Measurements from ENCODE around the gene FAM180A. TPM values are rescaled to one million over a fixed set of nuclear protein-coding genes. Genes with fewer than 3 reads are reported as not detected.

The FAM180A gene
- total RNA-seq, 4 donors from 2014 or later = 0.83 to 9.4 (median 1.7) TPM

DNA sequence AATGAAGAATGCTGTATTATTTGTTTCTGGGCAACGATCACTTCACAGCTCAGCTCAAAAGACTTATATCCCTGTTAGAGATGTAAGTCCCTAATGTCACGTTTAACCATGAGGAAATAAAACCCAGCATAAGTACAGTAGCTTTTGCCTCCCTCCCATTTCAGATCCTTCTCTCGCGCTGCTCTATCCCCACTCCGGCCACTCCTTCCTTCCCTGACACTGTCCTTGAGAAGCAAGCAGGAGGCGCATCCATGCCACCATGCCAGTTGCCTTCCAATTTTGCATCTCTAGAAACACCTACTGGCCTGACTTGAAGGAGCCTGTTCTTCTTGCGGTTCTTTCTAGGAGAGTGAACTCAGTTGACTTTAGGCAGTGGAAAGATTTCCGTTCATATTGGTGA lies 1.2 kb downstream of the FAM180A start:
- WGBS = 94% methylated on average over 8 of the region's 8 CpGs
- intact Hi-C loops (cut with DNase I) = no loop called here
- H3K27me3 ChIP-seq = no peaks in the 10 kb centered on the region
- DNase-seq (ENCODE audit: extremely low spot score) = no peak
- H3K36me3 ChIP-seq = no peaks in the 10 kb centered on the region
- peak overlapping the region in 1 of 4 donors; percentile 58 for H3K27ac ChIP-seq (replicated peaks in 1 of 4)
- H3K4me1 ChIP-seq = peaks cover 8 to 25% (median 16%) of the 10 kb centered on the region in 4 donors
- no peaks in the 10 kb centered on the region for H3K9me3 ChIP-seq
- no peak for TF ChIP-seq POLR2AphosphoS5 (IDR thresholded peaks at IDR 0.05)
- TF ChIP-seq, protein P1, sequence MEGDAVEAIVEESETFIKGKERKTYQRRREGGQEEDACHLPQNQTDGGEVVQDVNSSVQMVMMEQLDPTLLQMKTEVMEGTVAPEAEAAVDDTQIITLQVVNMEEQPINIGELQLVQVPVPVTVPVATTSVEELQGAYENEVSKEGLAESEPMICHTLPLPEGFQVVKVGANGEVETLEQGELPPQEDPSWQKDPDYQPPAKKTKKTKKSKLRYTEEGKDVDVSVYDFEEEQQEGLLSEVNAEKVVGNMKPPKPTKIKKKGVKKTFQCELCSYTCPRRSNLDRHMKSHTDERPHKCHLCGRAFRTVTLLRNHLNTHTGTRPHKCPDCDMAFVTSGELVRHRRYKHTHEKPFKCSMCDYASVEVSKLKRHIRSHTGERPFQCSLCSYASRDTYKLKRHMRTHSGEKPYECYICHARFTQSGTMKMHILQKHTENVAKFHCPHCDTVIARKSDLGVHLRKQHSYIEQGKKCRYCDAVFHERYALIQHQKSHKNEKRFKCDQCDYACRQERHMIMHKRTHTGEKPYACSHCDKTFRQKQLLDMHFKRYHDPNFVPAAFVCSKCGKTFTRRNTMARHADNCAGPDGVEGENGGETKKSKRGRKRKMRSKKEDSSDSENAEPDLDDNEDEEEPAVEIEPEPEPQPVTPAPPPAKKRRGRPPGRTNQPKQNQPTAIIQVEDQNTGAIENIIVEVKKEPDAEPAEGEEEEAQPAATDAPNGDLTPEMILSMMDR (IDR thresholded peaks at IDR 0.05) = no peak
- TF ChIP-seq EP300 (IDR thresholded peaks at IDR 0.05) = no peak
- TF ChIP-seq POLR2A (IDR thresholded peaks at IDR 0.05; ENCODE audit: low read depth) = no peak
- peak overlapping the region in 1 of 4 donors; percentile 30 for H3K4me3 ChIP-seq

GRCh38 chr7:135745703-135746312 lies 2.8 kb downstream of the FAM180A start:
- TF ChIP-seq POLR2A (IDR thresholded peaks at IDR 0.05; ENCODE audit: low read depth) (no peak), POLR2AphosphoS5 (IDR thresholded peaks at IDR 0.05) (peak in 1 of 2 donors; percentile 25)
- no peaks in the 10 kb centered on the region for H3K27me3 ChIP-seq
- intact Hi-C loops (cut with DNase I) = no loop called here
- no peak overlapping the region for H3K4me3 ChIP-seq
- no peak for DNase-seq (ENCODE audit: extremely low spot score)
- H3K9me3 ChIP-seq = no peaks in the 10 kb centered on the region
- H3K36me3 ChIP-seq = no peaks in the 10 kb centered on the region
- H3K4me1 ChIP-seq = peaks cover 8 to 25% (median 17%) of the 10 kb centered on the region in 4 donors
- WGBS = 69% methylated on average over 9 of the region's 9 CpGs
- peak overlapping the region in 3 of 4 donors; percentile 31 to 47 (median 42) for H3K27ac ChIP-seq (replicated peaks in 1 of 4)

DNA sequence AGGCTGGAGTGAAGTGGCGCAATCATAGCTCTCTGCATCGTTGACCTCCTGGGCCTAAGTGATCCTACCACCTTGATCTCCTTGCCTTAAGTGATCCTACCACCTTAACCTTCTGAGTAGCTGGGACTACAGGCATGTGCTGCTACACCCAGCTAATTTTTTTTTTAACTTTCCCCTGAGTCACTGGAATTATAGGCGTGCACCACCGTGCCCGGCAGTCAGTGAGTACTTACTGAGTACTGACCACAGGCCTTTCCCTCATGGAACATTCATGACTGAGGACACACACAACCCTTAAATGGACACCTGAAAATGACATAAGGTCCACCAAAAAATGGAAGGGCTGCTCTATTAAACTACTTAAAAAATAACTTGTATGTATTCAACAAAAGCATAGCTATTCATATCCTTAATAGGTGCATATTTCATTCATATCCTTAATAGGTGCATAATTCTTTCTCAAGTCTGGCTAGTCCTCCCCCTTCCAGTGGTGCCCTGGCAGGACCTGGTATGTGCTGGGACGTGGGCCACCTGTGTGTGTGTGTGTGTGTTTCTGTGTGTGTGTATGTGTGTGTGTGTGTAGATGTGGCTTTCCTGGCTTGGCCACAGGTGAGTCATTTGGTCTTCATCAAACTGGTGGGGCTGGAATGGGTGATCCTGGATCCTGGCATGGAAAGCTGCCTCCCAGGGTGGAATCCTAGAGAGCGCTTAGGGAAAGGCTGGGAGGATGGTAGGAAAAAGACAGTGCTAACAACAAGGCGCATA lies 3.5 kb downstream of the FAM180A start:
- Histone ChIP-seq H3K4me3 (no peak overlapping the region), H3K27me3 (no peaks in the 10 kb centered on the region), H3K9me3 (no peaks in the 10 kb centered on the region), H3K4me1 (peaks cover 8 to 25% (median 19%) of the 10 kb centered on the region in 4 donors), H3K36me3 (no peaks in the 10 kb centered on the region), H3K27ac (replicated peaks in 1 of 4) (peak overlapping the region; percentile 31 to 52 (median 44))
- TF ChIP-seq, protein P1 (IDR thresholded peaks at IDR 0.05) = no peak
- TF ChIP-seq POLR2A (IDR thresholded peaks at IDR 0.05; ENCODE audit: low read depth) (no peak), EP300 (IDR thresholded peaks at IDR 0.05) (no peak), POLR2AphosphoS5 (IDR thresholded peaks at IDR 0.05) (no peak)
- WGBS = 86% methylated on average over 8 of the region's 8 CpGs
- intact Hi-C loops (cut with DNase I) = no loop called here
- DNase-seq (ENCODE audit: extremely low spot score) = no peak

DNA sequence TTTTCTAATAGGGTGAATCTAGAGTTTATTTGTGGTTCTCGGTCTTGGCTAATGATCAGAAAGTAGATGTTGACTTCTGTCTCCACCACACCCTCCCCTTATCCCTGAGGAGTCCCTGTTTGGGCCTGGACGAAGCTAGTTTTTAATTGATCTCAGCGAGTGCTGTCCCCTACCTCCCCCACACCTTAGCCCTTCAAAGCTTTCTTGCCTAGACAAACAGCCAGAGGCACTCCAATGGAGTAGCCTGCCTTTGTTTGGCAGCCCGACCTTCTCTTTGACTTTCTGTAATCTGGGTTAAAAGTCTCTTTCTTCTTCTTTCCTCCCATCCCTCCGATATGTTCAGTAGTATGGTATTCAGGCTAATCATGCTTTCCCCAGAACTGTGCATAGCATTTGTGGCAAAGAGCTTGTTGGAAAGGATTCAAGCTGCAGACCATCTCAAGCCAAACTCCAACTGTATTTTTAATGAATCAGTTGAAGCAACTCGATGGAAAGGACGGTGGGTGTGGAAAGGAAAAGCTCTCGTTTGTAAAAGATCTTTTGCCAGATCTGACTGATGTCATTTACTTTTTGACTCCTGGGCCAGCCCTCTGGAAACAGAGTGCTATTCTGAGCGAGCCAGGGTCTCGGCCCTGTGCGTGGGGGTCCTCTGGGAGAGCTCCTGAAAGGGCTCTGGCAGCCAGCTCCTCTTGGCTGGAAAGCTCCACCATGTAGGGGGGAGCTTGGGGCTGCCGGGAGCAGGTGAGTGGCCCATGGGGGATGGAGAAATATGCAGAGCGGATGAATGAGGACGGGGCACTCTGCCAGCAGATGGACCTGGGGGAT lies 4.5 kb downstream of the FAM180A start:
- 50% methylated on average over 12 of the region's 14 CpGs for WGBS
- peaks cover 6 to 27% (median 16%) of the 10 kb centered on the region in 4 donors for H3K4me1 ChIP-seq
- H3K27ac ChIP-seq (replicated peaks in 1 of 4) = peak overlapping the region; percentile 12 to 52 (median 23)
- no peak for DNase-seq (ENCODE audit: extremely low spot score)
- H3K36me3 ChIP-seq = no peaks in the 10 kb centered on the region
- no peak overlapping the region for H3K4me3 ChIP-seq
- H3K9me3 ChIP-seq = no peaks in the 10 kb centered on the region
- intact Hi-C loops (cut with DNase I) = no loop called here
- H3K27me3 ChIP-seq = no peaks in the 10 kb centered on the region
- TF ChIP-seq EP300 (IDR thresholded peaks at IDR 0.05) (no peak), POLR2AphosphoS5 (IDR thresholded peaks at IDR 0.05) (no peak), POLR2A (IDR thresholded peaks at IDR 0.05; ENCODE audit: low read depth) (no peak)
- TF ChIP-seq, protein P1 (IDR thresholded peaks at IDR 0.05) = no peak

All from esophagus muscularis mucosa (tissue), 4 donors.